Measurements from ENCODE around the gene TRPM6. TPM values are rescaled to one million over a fixed set of nuclear protein-coding genes. Genes with fewer than 3 reads are reported as not detected.

TRPM6 gene
- total and polyA plus RNA-seq, 10 donors = 0.05 to 9.9 (median 1.7) TPM

GRCh38 chr9:74920944-74921626, 33.4 kb upstream of the TRPM6 start:
- no peaks in the 10 kb centered on the region for H3K36me3 ChIP-seq
- no peak for TF ChIP-seq CTCF (IDR thresholded peaks at IDR 0.05 in 8 of 11, conservative IDR thresholded peaks at IDR 0.05 in 3 of 11)
- no peak for TF ChIP-seq POLR2AphosphoS5 (IDR thresholded peaks at IDR 0.05)
- DNase-seq = no peak
- H3K4me1 ChIP-seq = no peaks in the 10 kb centered on the region
- H3K27ac ChIP-seq = no peak overlapping the region
- H3K27me3 ChIP-seq (replicated peaks in 1 of 7) = no peaks in the 10 kb centered on the region
- H3K9me3 ChIP-seq = no peaks in the 10 kb centered on the region
- H3K4me3 ChIP-seq = no peak overlapping the region
- intact Hi-C loops (cut with DNase I; ENCODE audit: low total_unique reads) = no loop called here
- 85 to 92% (median 90%) methylated on average over 3 of the region's 3 CpGs for WGBS, 5 donors

DNA sequence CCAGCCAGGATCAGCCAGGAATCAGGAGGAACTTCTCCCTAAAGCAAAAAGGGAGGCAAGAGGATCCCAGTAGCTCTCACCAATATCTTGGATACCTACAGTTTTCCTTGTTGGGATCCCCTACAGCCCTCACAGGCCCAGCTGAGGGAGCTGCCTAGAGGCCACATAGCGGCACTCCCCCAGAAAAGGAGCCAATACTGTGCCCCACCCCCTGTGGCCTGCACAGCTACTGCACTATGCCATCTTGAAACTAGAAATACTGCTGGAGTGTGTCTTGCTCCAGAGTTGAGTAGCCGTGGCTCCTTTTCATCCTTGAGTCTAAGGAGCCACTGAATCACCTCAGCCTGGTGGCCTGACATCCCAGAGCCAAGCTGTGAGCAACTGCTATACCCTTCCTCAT, 22.3 kb upstream of the TRPM6 start:
- no peak for DNase-seq
- H3K36me3 ChIP-seq = no peaks in the 10 kb centered on the region
- peaks cover 0 to 28% (median 20%) of the 10 kb centered on the region in 8 donors for H3K9me3 ChIP-seq
- intact Hi-C loops (cut with DNase I; ENCODE audit: low total_unique reads) = no loop called here
- WGBS, 5 donors = 81 to 100% (median 92%) methylated on average over 2 of the region's 2 CpGs
- H3K27me3 ChIP-seq (replicated peaks in 1 of 7) = peaks cover 0 to 19% (median 0%) of the 10 kb centered on the region in 7 donors
- no peak overlapping the region for H3K27ac ChIP-seq
- no peaks in the 10 kb centered on the region for H3K4me1 ChIP-seq
- no peak overlapping the region for H3K4me3 ChIP-seq
- TF ChIP-seq POLR2AphosphoS5 (IDR thresholded peaks at IDR 0.05) = no peak
- no peak for TF ChIP-seq POLR2A (IDR thresholded peaks at IDR 0.05)
- TF ChIP-seq CTCF (IDR thresholded peaks at IDR 0.05 in 8 of 11, conservative IDR thresholded peaks at IDR 0.05 in 3 of 11) = no peak

GRCh38 chr9:74908665-74909064, 20.9 kb upstream of the TRPM6 start:
- Histone ChIP-seq H3K36me3 (no peaks in the 10 kb centered on the region), H3K27ac (no peak overlapping the region), H3K27me3 (replicated peaks in 1 of 7) (peaks cover 0 to 19% (median 0%) of the 10 kb centered on the region in 7 donors), H3K9me3 (peaks cover 0 to 28% (median 20%) of the 10 kb centered on the region in 8 donors), H3K4me3 (no peak overlapping the region), H3K4me1 (no peaks in the 10 kb centered on the region)
- DNase-seq = no peak
- no peak for TF ChIP-seq POLR2A (IDR thresholded peaks at IDR 0.05)
- no peak for TF ChIP-seq CTCF (IDR thresholded peaks at IDR 0.05 in 8 of 11, conservative IDR thresholded peaks at IDR 0.05 in 3 of 11)
- no peak for TF ChIP-seq POLR2AphosphoS5 (IDR thresholded peaks at IDR 0.05)
- intact Hi-C loops (cut with DNase I; ENCODE audit: low total_unique reads) = no loop called here
- WGBS, 5 donors = 63 to 91% (median 75%) methylated on average over 4 of the region's 4 CpGs

DNA sequence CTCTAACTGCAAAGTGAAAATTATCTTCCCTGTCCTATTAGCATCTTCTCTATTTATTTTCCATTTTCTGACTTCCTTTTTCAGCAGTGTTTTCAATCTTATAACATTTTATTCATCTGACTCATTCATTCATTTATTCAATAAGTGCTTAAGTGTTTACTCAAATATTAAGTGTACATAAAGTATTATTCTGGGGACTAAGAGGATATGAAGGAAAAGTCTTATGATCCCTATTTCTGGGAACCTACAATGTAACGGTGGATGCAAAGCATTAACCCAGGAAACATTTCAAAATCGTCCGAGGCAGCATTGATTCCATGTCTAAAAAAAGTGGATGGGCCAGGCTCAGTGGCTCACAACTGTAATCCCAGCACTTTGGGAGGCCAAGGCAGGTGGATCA, 19.4 kb upstream of the TRPM6 start:
- Histone ChIP-seq H3K4me1 (no peaks in the 10 kb centered on the region), H3K9me3 (peaks cover 0 to 15% (median 9%) of the 10 kb centered on the region in 8 donors), H3K27me3 (replicated peaks in 1 of 7) (peaks cover 0 to 19% (median 0%) of the 10 kb centered on the region in 7 donors), H3K4me3 (no peak overlapping the region), H3K27ac (no peak overlapping the region), H3K36me3 (no peaks in the 10 kb centered on the region)
- no peak for TF ChIP-seq CTCF (IDR thresholded peaks at IDR 0.05 in 8 of 11, conservative IDR thresholded peaks at IDR 0.05 in 3 of 11)
- no peak for TF ChIP-seq POLR2A (IDR thresholded peaks at IDR 0.05)
- WGBS, 5 donors = 79 to 88% (median 87%) methylated on average over 3 of the region's 3 CpGs
- intact Hi-C loops (cut with DNase I; ENCODE audit: low total_unique reads) = no loop called here
- no peak for DNase-seq

Measured in spleen (tissue), 11 donors.